Hair follicle dermal papilla cell (primary cell): Measurements from ENCODE around the gene ACTL7B. TPM values are rescaled to one million over a fixed set of nuclear protein-coding genes. Genes with fewer than 3 reads are reported as not detected.
A peak's percentile ranks its signal among the peaks of the same experiment; 100 is the strongest.

Source experiments
- small RNA-seq: library from RNA; depleted of rRNA; stranded (forward); fragments of <200 nt; gene quantifications from one replicate; pipeline ENCODE3, GENCODE V24; 2012
- total RNA-seq: library from RNA; depleted of rRNA; stranded (reverse); fragments of >200 nt; gene quantifications from 2 replicates; pipeline ENCODE4 v1.2.3, GENCODE V29; 2012

ACTL7B gene, protein sequence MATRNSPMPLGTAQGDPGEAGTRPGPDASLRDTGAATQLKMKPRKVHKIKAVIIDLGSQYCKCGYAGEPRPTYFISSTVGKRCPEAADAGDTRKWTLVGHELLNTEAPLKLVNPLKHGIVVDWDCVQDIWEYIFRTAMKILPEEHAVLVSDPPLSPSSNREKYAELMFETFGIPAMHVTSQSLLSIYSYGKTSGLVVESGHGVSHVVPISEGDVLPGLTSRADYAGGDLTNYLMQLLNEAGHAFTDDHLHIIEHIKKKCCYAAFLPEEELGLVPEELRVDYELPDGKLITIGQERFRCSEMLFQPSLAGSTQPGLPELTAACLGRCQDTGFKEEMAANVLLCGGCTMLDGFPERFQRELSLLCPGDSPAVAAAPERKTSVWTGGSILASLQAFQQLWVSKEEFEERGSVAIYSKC
- total RNA-seq: under 0.01 TPM in 1 of 2 replicates, not detected in the other

GRCh38 chr9:108855888-108856287 is at the start of gene ACTL7B:
Gene ACTL7B, minus strand, starts transcription at chr9:108855986. Its CDS starts 56 bp downstream, at chr9:108855930.

GRCh38 chr9:108861997-108862396 is 6.2 kb upstream of the ACTL7B start, which contains the start of gene ACTL7A:
Gene ACTL7A, plus strand, starts transcription at chr9:108862266. Its CDS starts 57 bp downstream, at chr9:108862323.

Small RNA genes lying within 50 kb of the gene (small RNA-seq; reads per million reads assigned to genes)
- gene AL359692.1: 1.2 reads per million, percentile 23 among the genes with 10 or more reads in this experiment

Other genes with a start within 250 kb of the ACTL7B start
- not detected in 2 replicates for gene ACTL7A, start 6.3 kb upstream of the ACTL7B start, total RNA-seq
- gene ELP1, start 78.1 kb upstream of the ACTL7B start, total RNA-seq: 19.6 and 28.2 TPM in 2 replicates
- 5.6 and 7.1 TPM in 2 replicates for gene ABITRAM, start 78.4 kb upstream of the ACTL7B start, total RNA-seq
- 108 and 143 TPM in 2 replicates for gene CTNNAL1, start 157.5 kb upstream of the ACTL7B start, total RNA-seq